NB4 (cell line): ENCODE data around the gene SIGLEC5.

Experiments
- DNase-seq: peaks from one replicate; pipeline ENCODE4 v3.0.0; 2010; ENCODE audit warnings: low read depth
- H3K4me3 ChIP-seq: one replicate; pipeline ENCODE4 v1.5.1; 2011; ENCODE audit warnings: mild to moderate bottlenecking, low read depth, low read length, moderate library complexity
- MYC ChIP-seq: IDR thresholded peaks from 2 replicates; pipeline ENCODE4 v1.6.1; 2011; ENCODE audit warnings: low read depth, low read length
- POLR2A ChIP-seq: IDR thresholded peaks from 2 replicates; pipeline ENCODE4 v1.6.1; 2011; ENCODE audit warnings: mild to moderate bottlenecking; ENCODE audit not compliant: insufficient read length; ENCODE audit errors: extremely low read depth
- TF ChIP-seq, protein P1 (sequence below): IDR thresholded peaks from one replicate; pipeline ENCODE4 v1.5.1; 2012; ENCODE audit warnings: low read depth, low read length
- TF ChIP-seq, protein P2 (sequence below): IDR thresholded peaks from 2 replicates; pipeline ENCODE4 v1.6.1; 2011; ENCODE audit warnings: low read depth, low read length

SIGLEC5 gene

DNA sequence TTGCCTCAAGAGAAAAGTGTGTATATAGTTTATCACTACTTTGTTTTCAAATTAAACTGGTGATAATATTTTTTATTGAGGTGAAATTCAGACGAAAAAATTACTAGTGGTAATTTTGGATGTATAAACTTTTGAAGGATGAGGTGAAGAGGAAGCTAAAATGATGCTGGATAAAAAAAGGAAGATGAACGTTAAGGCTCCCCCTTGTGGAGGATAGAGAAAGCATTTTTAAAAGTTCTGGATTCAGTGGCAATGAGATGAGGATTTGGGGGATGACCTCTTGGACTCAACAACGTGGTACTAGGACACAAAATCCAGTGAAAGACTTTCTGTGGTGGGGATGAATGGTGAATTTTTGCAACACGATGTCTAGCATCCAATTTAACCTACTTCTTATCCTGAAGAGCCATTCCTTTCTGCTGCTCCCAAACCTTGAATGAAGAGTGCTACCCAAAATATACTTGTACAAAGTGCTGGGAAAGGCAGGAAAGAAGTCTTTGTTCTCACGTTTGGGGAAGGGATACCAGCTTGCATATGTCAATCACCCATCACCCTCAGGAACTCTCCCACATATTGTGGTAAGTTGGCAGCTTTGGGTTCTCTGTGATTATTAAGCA lies 7.3 kb upstream of the SIGLEC5 start:
- peak; percentile 49 for DNase-seq
- TF ChIP-seq, protein P1, sequence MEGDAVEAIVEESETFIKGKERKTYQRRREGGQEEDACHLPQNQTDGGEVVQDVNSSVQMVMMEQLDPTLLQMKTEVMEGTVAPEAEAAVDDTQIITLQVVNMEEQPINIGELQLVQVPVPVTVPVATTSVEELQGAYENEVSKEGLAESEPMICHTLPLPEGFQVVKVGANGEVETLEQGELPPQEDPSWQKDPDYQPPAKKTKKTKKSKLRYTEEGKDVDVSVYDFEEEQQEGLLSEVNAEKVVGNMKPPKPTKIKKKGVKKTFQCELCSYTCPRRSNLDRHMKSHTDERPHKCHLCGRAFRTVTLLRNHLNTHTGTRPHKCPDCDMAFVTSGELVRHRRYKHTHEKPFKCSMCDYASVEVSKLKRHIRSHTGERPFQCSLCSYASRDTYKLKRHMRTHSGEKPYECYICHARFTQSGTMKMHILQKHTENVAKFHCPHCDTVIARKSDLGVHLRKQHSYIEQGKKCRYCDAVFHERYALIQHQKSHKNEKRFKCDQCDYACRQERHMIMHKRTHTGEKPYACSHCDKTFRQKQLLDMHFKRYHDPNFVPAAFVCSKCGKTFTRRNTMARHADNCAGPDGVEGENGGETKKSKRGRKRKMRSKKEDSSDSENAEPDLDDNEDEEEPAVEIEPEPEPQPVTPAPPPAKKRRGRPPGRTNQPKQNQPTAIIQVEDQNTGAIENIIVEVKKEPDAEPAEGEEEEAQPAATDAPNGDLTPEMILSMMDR = peak; percentile 29
- no peak for TF ChIP-seq POLR2A
- no peak overlapping the region for H3K4me3 ChIP-seq

DNA sequence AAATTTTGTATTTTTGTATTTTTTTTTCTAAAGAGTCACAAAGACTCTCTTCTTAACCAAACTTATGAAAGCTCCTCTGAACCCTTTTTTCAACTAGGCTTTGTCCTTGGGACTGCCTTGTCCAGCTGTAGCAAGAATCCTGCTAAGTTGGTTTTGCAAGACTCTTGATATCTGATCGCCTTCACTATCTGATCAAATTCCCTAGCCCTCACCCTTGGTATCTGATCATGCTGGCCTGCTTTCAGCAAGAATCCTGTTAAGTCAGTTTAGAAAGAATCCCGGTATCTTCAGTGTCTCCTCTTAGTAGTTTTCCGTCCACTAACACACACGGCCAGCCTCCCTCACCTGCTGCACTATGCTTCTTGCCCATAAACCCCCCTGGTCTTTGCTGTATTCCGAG lies 1.9 kb upstream of the SIGLEC5 start:
- TF ChIP-seq, protein P1 = no peak
- TF ChIP-seq, protein P2, sequence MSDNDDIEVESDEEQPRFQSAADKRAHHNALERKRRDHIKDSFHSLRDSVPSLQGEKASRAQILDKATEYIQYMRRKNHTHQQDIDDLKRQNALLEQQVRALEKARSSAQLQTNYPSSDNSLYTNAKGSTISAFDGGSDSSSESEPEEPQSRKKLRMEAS = no peak
- TF ChIP-seq POLR2A (no peak), MYC (no peak)

DNA sequence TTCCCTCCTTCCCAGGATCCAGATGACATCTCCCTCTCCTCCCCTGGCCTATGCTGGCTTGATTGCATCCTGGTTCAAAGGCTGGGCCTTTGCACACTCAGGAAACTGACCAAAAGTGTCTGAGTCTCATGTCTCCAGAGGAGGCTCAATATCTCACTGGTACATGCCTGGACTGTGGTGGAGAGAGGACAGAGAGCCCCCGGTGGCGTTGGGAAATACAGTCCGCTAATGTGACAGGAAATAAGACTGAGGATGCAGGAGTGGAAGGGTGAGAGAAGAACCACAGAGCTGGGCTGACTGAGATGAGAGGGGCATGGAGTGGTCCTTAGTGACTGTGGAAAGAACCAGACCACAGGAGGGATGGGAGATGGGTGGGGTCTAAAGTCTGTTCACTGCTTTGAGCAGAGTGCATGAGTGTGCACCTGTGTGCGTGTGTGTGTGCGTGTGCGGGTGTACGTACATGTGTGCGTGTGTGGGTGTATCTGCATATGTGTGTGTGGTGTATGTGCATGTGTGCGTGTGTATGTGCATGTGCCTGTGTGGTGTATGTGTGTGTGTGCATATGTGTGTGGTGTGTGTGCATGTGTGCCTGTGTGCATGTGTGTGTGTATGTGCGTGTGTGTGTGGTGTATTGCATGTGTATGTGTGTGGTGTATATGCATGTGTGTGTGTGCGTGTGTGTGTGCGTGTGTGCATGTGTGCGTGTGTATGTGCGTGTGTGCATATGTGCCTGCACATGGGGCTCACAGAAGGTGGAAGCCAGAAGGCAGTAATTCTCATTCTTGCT lies 1.9 kb downstream of the SIGLEC5 start:
- TF ChIP-seq POLR2A (no peak), MYC (no peak)
- TF ChIP-seq, protein P2 = no peak; the same call in 1 of the 2 replicates
- TF ChIP-seq, protein P1 = peak; percentile 8

More for the DNA sequence above, 1.9 kb upstream of the SIGLEC5 start:
- DNase-seq = no peak
- no peak overlapping the region for H3K4me3 ChIP-seq

DNA sequence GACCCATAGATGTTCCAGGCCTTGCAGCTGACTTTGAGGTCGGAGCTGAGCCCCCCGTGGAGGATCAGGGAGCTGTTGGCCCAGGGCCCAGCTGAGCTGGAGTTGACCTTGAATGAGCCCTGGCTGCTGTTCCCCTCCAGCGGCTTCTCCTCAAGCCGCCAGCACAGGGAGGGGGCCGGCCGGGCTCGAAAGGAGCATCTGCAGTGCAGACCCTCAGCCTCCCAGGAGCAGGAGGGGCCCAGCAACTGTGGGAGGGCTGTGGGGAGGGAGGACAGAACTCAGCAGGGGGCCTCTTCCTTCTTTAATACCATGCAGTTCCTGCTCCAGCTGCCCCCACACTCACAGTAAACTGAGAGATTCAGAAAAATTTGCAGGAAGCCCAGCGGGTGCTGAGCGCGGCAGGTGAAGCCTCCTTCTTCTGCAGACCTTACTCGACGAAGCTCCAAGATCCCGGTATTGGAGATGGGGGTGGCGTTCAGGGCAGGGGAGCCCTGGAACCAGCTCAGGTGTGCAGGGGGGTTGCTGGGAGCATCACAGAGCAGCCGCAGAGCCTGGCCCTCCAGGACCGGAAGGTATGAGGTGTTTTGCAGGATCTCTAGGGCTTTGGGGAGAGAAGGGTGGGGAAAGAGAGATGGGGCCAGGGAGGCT lies 2.6 kb downstream of the SIGLEC5 start:
- peak; percentile 86 for DNase-seq
- H3K4me3 ChIP-seq = peak overlapping the region; percentile 50
- TF ChIP-seq POLR2A = no peak
- no peak for TF ChIP-seq MYC
- TF ChIP-seq, protein P2 = no peak
- TF ChIP-seq, protein P1 = no peak

More for the DNA sequence above, 1.9 kb downstream of the SIGLEC5 start:
- H3K4me3 ChIP-seq = peak overlapping the region; percentile 50
- DNase-seq = peak; percentile 75

DNA sequence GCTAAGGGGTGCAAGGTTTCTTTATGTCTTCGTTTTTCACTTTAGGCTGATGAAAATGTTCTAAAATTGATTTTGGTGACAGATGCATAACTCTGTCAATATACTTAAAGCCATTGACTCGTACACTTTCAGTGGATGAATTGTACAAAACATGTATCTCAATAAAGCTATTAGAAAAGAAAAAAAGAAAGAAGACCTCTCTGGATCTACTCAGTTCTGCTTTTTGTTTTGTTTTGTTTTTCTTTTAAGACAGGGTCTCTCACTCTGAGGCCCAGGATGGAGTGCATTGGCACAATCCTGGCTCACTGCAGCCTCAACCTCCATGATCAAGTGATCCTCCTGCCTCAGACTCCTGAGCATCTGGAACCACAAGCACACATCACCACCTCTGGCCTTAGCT lies 3.5 kb downstream of the SIGLEC5 start:
- no peak for DNase-seq
- peak overlapping the region; percentile 50 for H3K4me3 ChIP-seq
- no peak for TF ChIP-seq POLR2A

DNA sequence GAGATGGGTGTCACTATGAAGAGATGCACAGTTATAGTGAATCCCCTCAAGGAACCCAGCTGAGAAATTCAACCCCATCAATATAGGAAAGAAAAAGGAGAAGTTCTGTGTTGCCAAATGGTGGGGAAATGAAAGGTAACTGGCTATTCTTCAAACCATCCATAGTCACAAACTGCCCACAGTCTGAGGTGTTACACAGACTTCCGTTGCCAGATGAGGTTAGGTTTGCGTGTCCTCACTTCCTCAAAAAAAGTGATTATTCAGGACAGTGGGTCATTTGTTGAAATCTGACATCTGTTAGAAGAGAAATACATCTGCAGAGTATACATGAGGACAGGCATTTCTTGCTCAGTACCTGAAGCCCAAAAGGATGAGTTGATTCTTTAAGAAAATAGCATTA lies 9.0 kb downstream of the SIGLEC5 start:
- H3K4me3 ChIP-seq = no peak overlapping the region
- TF ChIP-seq, protein P2 = peak; percentile 60
- TF ChIP-seq, protein P1 = no peak
- TF ChIP-seq MYC (peak; percentile 69; the same call in 1 of the 2 replicates), POLR2A (no peak)
- DNase-seq = peak; percentile 93
